H9 (cell line): ENCODE data around the gene MTHFD1. TPM values are rescaled to one million over a fixed set of nuclear protein-coding genes. Genes with fewer than 3 reads are reported as not detected.

Experiments
- DNase-seq: peaks from one replicate; pipeline ENCODE4 v3.0.0-alpha.2; 2017
- H2AFZ ChIP-seq: one replicate; pipeline ENCODE4 v1.6.1; 2013; ENCODE audit warnings: mild to moderate bottlenecking, low read length, control low read depth, moderate library complexity
- H2AK5ac ChIP-seq: 2 replicates; pipeline ENCODE4 v1.6.1; 2013; ENCODE audit warnings: low read length, control low read depth, mixed read lengths; ENCODE audit not compliant: insufficient read length
- H2BK120ac ChIP-seq: one replicate; pipeline ENCODE4 v1.6.1; 2013; ENCODE audit warnings: low read depth, mild to moderate bottlenecking, low read length, control low read depth, inconsistent platforms; ENCODE audit not compliant: poor library complexity, severe bottlenecking
- H2BK12ac ChIP-seq: 2 replicates; pipeline ENCODE4 v1.6.1; 2013; ENCODE audit warnings: low read length, control low read depth, mixed read lengths, low read depth; ENCODE audit not compliant: insufficient read length
- H2BK15ac ChIP-seq: 2 replicates; pipeline ENCODE4 v1.6.1; 2013; ENCODE audit warnings: low read depth, low read length, control low read depth
- H2BK20ac ChIP-seq: one replicate; pipeline ENCODE4 v1.6.1; 2013; ENCODE audit warnings: low read depth, mild to moderate bottlenecking, low read length, control low read depth, inconsistent platforms; ENCODE audit not compliant: poor library complexity, severe bottlenecking
- H2BK5ac ChIP-seq: 2 replicates; pipeline ENCODE4 v1.6.1; 2013; ENCODE audit warnings: low read length, control low read depth, mixed read lengths; ENCODE audit not compliant: insufficient read length
- H3K14ac ChIP-seq: 2 replicates; pipeline ENCODE4 v1.6.1; 2013; ENCODE audit warnings: low read length, control low read depth; ENCODE audit not compliant: insufficient read depth
- H3K18ac ChIP-seq: 2 replicates; pipeline ENCODE4 v1.6.1; 2013; ENCODE audit warnings: low read depth, mild to moderate bottlenecking, mixed read lengths, low read length, control low read depth; ENCODE audit not compliant: insufficient read length
- H3K23ac ChIP-seq: 2 replicates; pipeline ENCODE4 v1.6.1; 2013; ENCODE audit warnings: low read length, control low read depth, mixed read lengths, low read depth; ENCODE audit not compliant: insufficient read length
- H3K23me2 ChIP-seq: 2 replicates; pipeline ENCODE4 v1.6.1; 2013; ENCODE audit warnings: low read depth, mild to moderate bottlenecking, mixed read lengths, low read length, control low read depth; ENCODE audit not compliant: insufficient read length, poor library complexity, severe bottlenecking
- H3K27ac ChIP-seq: 2 replicates; pipeline ENCODE4 v1.5.1; 2013; ENCODE audit warnings: low read length, control low read depth, mixed read lengths, low read depth; ENCODE audit not compliant: insufficient read length
- H3K27me3 ChIP-seq: 2 replicates; pipeline ENCODE4 v1.6.1; 2013; ENCODE audit warnings: low read length, control low read depth, inconsistent platforms; ENCODE audit not compliant: insufficient read depth
- H3K4ac ChIP-seq: 2 replicates; pipeline ENCODE4 v1.6.1; 2013; ENCODE audit warnings: low read depth, mild to moderate bottlenecking, control low read depth, inconsistent platforms, low read length, moderate library complexity
- H3K4me1 ChIP-seq: 2 replicates; pipeline ENCODE4 v1.6.1; 2013; ENCODE audit warnings: low read length, control low read depth, inconsistent platforms; ENCODE audit not compliant: insufficient read depth
- H3K4me2 ChIP-seq: 2 replicates; pipeline ENCODE4 v1.6.1; 2013; ENCODE audit warnings: low read length, control low read depth, mixed read lengths; ENCODE audit not compliant: insufficient read length, insufficient read depth
- H3K56ac ChIP-seq: 2 replicates; pipeline ENCODE4 v1.6.1; 2013; ENCODE audit warnings: low read depth, mild to moderate bottlenecking, mixed read lengths, low read length, control low read depth; ENCODE audit not compliant: insufficient read length
- H3K79me1 ChIP-seq: 2 replicates; pipeline ENCODE4 v1.6.1; 2013; ENCODE audit warnings: low read depth, mild to moderate bottlenecking, moderate library complexity, low read length, control low read depth, inconsistent platforms; ENCODE audit not compliant: insufficient read depth, poor library complexity, severe bottlenecking
- H3K79me2 ChIP-seq: 2 replicates; pipeline ENCODE4 v1.6.1; 2013; ENCODE audit warnings: low read length, control low read depth, inconsistent platforms; ENCODE audit not compliant: insufficient read depth
- H3K9ac ChIP-seq: 2 replicates; pipeline ENCODE4 v1.6.1; 2013; ENCODE audit warnings: low read length, control low read depth, mixed read lengths; ENCODE audit not compliant: insufficient read length; ENCODE audit errors: extremely low read depth
- H3K9me3 ChIP-seq: one replicate; pipeline ENCODE4 v1.6.1; 2013; ENCODE audit warnings: low read depth, low read length, inconsistent platforms; ENCODE audit not compliant: control insufficient read depth
- H3T11ph ChIP-seq: one replicate; pipeline ENCODE4 v1.6.1; 2013; ENCODE audit warnings: mild to moderate bottlenecking, low read length, control low read depth, inconsistent platforms
- H4K20me1 ChIP-seq: one replicate; pipeline ENCODE4 v1.6.1; 2013; ENCODE audit not compliant: control insufficient read depth, insufficient read length, insufficient read depth
- H4K5ac ChIP-seq: 2 replicates; pipeline ENCODE4 v1.6.1; 2013; ENCODE audit warnings: low read depth, mild to moderate bottlenecking, mixed read lengths, low read length, control low read depth; ENCODE audit not compliant: insufficient read length
- H4K8ac ChIP-seq: replicated peaks from 2 replicates; pipeline ENCODE4 v1.6.1; 2013; ENCODE audit warnings: low read length, control low read depth, mixed read lengths, low read depth; ENCODE audit not compliant: insufficient read length
- H4K91ac ChIP-seq: 2 replicates; pipeline ENCODE4 v1.6.1; 2013; ENCODE audit warnings: low read depth, mild to moderate bottlenecking, moderate library complexity, mixed read lengths, low read length, control low read depth; ENCODE audit not compliant: insufficient read length
- H3K27ac Mint-ChIP-seq, 3 experiments: 2 replicates in 2 of 3; 3 replicates in 1 of 3; pipeline ENCODE4 v1.8.0; 2020 to 2021; ENCODE audit warnings: mixed read lengths in 3 of 3, mild to moderate bottlenecking in 1 of 3, moderate library complexity in 1 of 3
- H3K27me3 Mint-ChIP-seq: 2 replicates; pipeline ENCODE4 v1.8.0; 2021; ENCODE audit warnings: low read depth, mild to moderate bottlenecking, moderate library complexity, mixed read lengths
- H3K36me3 Mint-ChIP-seq, 3 experiments: 2 replicates in 2 of 3; 3 replicates in 1 of 3; pipeline ENCODE4 v1.8.0; 2020 to 2021; ENCODE audit warnings: low read depth in 3 of 3, mixed read lengths in 3 of 3; ENCODE audit not compliant: insufficient read depth in 1 of 3
- H3K4me1 Mint-ChIP-seq, 2 experiments: 2 replicates each; pipeline ENCODE4 v1.8.0; 2020; ENCODE audit warnings: mixed read lengths in 2 of 2
- H3K4me3 Mint-ChIP-seq, 2 experiments: 2 replicates in 1 of 2; 3 replicates in 1 of 2; pipeline ENCODE4 v1.8.0; 2020 to 2021; ENCODE audit warnings: mild to moderate bottlenecking in 2 of 2, mixed read lengths in 2 of 2, moderate library complexity in 1 of 2
- H3K9me3 Mint-ChIP-seq, 2 experiments: 2 replicates in 1 of 2; 3 replicates in 1 of 2; pipeline ENCODE4 v1.8.0; 2020; ENCODE audit warnings: mild to moderate bottlenecking in 2 of 2, mixed read lengths in 2 of 2, moderate library complexity in 1 of 2
- CTCF ChIP-seq: fragments of 200-600 bp; sonication (generic); conservative IDR thresholded peaks from 3 replicates; pipeline ENCODE4 v1.8.0; 2021; ENCODE audit warnings: antibody characterized with exemption, mild to moderate bottlenecking
- WGBS: extraction: QIAGEN DNeasy Blood & Tissue Kit; methylation state at CpG from one replicate; pipeline ENCODE4 v1.1.7; 2013; ENCODE audit warnings: missing lambda C conversion rate, low lambda C conversion rate, mixed read lengths; ENCODE audit not compliant: insufficient read length; ENCODE audit errors: extremely low coverage; 5-methylcytosine and 5-hydroxymethylcytosine counted together
- total RNA-seq: library from RNA; stranded (reverse); gene quantifications from 2 replicates; pipeline ENCODE4 v1.2.1, GENCODE V29; 2021

MTHFD1 gene
- total RNA-seq, 1 experiment from 2014 or later, result 203 TPM

- Histone ChIP-seq H3K4ac (no peak overlapping the region), H3K79me1 (no peaks in the 10 kb centered on the region), H4K5ac (no peak overlapping the region), H3K27ac (no peak overlapping the region), H2AFZ (no peak overlapping the region), H3K27me3 (no peaks in the 10 kb centered on the region), H2AK5ac (no peak overlapping the region), H2BK15ac (no peak overlapping the region), H3K23ac (no peak overlapping the region), H3K23me2 (peaks cover 14% of the 10 kb centered on the region), H3K14ac (no peak overlapping the region), H3K18ac (no peak overlapping the region), H3T11ph (no peak overlapping the region), H3K9me3 (no peaks in the 10 kb centered on the region), H4K20me1 (no peaks in the 10 kb centered on the region), H3K56ac (no peak overlapping the region), H2BK120ac (no peak overlapping the region), H3K4me1 (no peaks in the 10 kb centered on the region), H4K91ac (no peak overlapping the region), H3K79me2 (no peaks in the 10 kb centered on the region), H2BK12ac (no peak overlapping the region), H2BK5ac (no peak overlapping the region), H2BK20ac (no peak overlapping the region), H3K9ac (no peak overlapping the region), H3K4me2 (no peak overlapping the region), H4K8ac (no peak overlapping the region)
- H3K9me3 Mint-ChIP-seq, result no peaks in the 10 kb centered on the region
- H3K4me3 Mint-ChIP-seq, result no peak overlapping the region
- no CpG with 5 or more reads among the region's 3 CpGs for WGBS
- H3K36me3 Mint-ChIP-seq, result peaks cover 0 to 1% (median 0%) of the 10 kb centered on the region in 3 experiments; a peak in 1 of 7 replicates
- DNase-seq, result no peak
- TF ChIP-seq CTCF, result no peak
- peaks cover 1% of the 10 kb centered on the region; the same call in 1 of the 2 replicates for H3K27me3 Mint-ChIP-seq
- no peak overlapping the region for H3K27ac Mint-ChIP-seq
- peaks cover 14% of the 10 kb centered on the region in 2 experiments for H3K4me1 Mint-ChIP-seq
These were observed 78.9 kb downstream of the MTHFD1 start for GRCh38 chr14:64467101-64467500.
